HUDEP-2 (cell line): ENCODE results near the gene NDST1.
A peak's percentile ranks its signal among the peaks of the same experiment; 100 is the strongest.
"Not testable (repeated sequence)": the region's sequence is repeated elsewhere in the genome, so short reads cannot be mapped to it uniquely, and the experiment has no call there.

Experiments used
- DNase-seq, 76 experiments: peaks; one replicate each; lab custom pipeline; 2025; ENCODE audit not compliant: unreplicated experiment in 76 of 76; lab: John Stamatoyannopoulos, UW

Gene NDST1

DNA sequence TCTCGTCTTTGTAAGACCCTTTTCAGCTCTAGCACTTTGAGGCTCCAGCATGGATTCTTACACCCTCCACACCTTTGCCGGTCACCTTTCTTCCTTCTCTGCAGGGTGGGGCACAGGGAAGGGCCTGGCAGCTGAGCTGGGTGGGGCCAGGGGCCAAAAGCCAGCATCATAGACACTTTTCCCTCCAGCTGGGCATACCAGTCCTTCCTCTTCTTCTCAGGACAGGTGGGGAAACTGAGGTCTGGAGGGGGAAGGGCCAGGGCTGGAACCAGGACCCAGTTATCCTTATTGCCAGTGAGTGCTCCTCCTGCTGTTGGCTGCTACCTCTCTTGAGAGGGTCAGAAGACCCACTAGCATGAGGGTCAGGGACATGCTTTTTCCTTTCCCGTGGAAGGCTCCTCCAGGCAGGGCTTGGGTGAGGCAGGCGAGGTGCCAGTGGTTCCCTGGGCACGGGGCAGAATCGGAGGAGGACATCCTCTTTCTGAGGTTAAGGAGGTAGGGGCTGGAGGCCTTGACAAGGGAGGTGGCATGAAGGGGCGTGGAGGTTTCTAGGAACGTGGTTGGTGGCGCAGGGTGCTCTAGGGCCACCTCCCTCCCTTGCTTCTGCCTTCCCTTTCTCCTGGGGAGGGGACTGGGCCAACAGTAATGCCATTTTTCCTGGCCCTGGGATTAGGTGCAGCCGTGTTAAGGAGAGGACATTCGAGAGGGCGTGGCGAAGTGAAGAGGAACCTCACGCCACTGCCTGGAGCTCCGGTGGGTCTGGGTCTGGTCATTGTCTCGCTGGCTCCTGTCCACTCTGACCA is at the start of gene NDST1:
TSS of gene NDST1 (plus strand) at position 658 of the 803 bp plus-strand sequence. CDS start 13,124 bp downstream, outside the sequence.
- no peak for DNase-seq

DNA sequence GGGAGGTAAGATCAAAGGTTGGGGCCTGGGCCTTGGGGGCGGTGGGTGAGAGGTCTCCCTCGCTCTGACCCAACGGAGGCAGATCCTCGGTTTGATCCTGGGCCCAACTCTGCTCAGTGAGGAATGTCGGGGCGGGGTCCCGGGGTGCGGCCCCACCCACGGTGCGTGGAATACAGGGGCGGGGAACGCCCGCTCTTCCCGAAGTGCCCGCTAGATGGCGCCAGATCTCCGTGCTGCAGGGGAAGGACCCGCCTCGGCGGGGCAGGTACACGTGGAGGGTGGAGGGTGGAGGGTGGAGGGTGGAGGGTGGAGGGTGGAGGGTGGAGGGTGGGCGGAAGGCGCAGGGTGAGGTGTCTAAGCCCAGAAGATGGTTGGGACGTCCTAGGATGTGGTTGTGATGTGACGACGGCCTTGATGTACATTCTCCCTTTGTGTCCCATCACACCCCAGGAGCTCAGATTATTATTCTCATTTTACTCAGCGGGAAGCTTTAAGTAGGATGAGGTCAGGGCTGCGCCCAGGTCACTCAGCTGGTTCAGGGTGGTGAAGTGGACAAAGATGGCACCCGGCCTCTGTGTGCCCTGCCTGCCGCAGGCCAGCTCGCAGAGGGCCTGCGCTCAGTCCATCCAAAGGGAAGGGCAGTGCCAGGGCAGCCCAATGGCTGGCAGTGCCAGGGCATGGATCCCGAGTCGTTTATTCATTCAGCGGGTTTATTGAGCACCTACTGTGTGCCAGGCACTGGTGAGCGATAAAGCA is 49.0 kb upstream of the NDST1 start:
- DNase-seq: peak in 52 of 76 experiments; percentile 3 to 74 (median 44)

DNA sequence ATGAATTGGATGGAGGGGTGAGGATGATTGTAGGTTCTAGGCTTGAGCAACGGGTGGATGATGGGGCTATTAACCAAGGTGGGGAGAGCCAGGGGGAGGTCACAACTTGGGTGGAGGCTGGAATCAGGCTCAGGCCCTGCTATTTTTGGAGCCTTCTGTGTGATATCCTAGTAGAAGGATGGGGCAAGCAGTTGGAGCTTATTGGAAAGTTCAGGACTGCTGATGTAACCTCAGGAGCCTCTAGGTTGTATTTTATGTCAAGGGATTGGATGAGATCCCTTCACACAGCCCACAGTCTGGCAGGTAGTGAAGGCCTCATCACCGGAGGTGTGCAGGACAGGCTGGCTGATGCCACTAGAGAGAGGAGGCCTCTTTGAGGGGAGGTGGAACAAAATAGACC is 47.1 kb upstream of the NDST1 start:
- no peak for DNase-seq

DNA sequence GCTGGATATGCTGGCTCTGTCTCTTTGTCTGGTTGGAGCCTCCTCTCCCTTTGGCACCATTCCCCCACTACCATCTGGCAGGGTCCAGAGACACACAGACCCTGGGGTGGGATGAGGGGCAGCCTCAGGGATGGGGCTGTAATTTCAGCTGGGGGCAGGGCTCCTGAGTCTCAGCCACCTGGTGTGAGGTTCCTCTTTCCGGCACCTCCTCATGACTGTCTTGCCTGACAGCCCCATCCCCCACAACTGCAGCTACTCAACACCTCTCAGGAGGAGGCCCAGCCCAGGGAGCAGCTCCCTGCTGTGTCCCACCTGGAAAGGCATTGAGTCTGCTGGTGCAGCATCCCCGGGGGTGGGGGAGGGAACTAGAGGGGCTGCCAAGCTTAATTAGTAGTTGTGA is 46.7 kb upstream of the NDST1 start:
- DNase-seq: no peak

DNA sequence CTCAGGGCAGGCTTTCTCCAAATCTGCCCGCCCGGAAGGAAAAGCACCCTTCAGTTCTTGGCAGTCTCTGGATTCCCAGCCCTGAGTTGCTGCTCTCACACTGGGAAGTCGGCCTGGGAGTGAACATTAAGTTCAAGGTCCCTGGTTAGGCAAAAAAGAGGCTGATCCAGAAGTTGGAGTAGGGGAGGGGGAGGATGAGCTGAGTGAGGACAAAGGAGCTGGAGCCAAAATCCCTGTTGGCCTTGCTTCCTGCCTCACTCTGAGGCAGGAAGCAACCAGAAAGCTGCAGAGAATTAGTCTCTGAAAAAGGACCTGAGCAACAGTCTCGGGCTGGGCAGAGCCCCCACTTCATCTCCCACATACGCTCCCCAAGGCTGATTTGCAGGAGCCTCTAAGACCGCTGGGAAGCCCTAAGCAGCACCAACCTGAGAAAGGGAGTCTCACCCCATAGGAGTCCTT is 43.3 kb upstream of the NDST1 start:
- no peak for DNase-seq

DNA sequence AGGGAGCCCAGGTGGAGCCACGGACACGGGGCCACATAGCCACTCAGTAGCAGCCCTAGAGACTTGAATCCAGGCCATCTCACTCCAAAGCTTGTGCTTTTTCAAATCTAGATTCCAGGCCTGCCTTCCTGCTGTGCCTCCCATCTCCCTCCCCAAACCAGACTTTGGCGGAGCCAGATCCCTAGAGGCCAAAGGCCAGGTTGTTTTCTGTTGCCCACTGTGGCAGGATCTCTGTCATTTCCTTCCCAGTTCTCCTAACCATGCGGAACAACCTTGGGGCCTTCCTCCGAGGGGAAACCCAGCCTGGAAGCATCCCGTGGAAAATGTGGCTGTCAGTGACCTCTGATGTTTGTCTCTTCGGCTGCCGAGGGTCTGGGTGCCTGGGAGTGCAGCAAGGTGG is 42.0 kb upstream of the NDST1 start:
- no peak for DNase-seq

DNA sequence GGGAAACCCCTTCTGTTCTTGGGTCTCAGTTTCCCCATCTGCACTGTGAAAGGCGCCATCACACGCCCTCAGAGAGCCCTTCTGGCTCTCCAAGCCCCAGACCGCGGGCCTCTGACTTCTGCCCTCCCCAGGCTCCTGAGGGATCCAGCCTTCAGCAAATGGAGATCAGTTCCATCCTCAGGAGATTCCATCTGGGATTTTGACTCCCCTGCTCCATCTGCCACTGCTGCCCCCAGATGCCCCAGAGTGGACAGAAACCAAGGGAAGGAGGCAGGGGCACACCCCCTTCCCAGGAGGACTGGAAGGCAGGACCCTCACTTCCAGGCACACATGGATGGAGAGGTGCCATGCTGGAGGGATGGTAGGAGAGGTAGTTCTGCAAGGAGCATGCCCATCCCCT is 39.7 kb upstream of the NDST1 start:
- DNase-seq: no peak

DNA sequence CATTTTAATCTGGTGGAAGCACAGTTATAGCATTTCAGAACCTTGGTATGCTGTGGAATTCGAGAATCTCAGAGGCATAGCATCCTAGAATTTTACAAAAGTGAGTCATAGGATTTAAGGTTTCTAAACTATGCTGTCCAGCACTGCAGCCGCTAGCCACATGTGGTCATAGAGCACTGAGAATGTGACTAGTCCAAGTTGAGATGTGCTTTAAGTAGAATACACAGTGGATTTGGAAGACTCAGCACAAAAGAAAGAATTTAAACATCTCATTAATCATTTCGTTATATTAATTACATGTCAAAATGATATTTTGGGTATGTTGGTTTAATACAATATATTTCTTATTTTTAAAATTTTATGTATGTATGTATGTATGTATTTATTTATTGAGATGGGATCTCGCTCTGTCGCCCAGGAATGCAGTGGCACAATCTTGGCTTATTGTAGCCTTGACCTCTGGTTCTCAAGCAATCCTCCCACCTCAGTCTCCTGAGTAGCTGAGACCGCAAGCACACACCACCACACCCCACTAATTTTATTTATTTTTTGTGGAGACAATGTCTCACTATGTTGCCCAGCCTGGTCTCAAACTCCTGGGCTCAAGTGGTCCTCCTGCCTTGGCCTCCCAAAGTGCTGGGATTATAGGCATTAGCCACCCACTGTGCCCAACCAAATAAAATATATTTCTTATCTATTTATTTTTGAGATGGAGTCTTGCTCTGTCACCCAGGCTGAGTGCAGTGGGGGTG is 38.0 kb upstream of the NDST1 start:
- no peak for DNase-seq

DNA sequence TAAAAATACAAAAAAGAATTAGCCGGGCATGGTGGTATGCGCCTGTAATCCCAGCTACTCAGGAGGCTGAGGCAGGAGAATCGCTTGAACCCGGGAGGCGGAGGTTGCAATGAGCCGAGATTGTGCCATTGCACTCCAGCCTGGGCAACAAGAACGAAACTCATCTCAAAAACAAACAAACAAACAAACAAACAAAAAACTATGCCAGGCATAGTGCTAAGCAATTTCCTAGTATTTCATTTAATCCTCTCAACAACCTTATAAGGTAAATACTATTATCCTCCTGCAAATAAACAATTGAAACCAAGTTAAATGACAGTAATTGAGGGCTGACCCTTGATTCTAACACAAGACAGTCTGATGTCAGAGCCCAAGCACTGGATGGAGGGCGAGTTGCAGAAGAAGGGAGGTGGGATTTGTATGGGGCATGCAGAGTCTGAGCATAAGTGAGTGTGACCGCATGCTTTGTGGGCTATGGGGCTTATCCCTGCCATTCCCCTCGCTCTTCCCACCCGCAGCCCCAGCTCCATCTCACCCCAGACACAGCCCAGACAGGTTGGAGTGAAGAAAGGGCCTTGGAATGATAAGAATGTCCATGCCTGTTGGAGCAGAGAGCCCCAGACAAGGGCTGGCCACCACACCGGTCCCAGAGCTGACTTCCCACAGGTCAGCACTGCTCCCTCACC is 34.1 kb upstream of the NDST1 start:
- no peak for DNase-seq

DNA sequence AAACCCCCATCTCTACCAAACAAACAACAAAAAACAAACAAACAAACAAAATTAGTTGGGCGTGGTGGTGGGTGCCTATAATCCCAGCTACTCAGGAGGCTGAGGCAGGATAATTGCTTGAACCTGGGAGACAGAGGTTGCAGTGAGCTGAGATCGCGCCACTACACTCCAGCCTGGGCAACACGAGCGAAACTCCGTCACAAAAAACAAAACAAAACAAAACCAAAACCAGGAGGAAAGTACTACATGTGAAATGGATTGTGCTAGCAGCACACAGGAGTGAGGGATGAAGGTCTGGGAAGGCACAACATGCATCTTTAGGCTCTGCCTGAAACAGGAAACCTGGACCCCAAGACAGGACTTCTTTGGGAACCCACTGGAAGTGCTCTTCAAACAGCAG is 31.4 kb upstream of the NDST1 start:
- not testable (repeated sequence) for DNase-seq

DNA sequence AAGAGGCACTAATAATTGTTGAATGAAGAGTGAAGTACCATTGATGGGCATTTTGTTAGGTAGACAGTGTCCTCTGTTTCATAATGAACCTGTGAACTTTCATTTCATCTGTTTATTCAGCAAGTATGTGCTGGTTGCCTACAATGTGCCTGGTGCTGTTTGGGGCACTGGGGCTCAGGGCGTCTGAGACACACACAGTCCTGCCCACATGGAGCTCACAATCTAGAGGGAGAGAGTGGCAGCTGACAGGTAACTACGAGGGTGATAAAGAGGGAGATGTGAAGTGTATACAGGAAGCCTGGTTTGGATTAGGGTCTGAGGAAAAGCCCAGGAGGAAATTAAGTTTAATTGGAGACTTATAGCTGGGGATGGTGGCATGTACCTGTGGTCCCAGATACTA is 28.5 kb upstream of the NDST1 start:
- no peak for DNase-seq

DNA sequence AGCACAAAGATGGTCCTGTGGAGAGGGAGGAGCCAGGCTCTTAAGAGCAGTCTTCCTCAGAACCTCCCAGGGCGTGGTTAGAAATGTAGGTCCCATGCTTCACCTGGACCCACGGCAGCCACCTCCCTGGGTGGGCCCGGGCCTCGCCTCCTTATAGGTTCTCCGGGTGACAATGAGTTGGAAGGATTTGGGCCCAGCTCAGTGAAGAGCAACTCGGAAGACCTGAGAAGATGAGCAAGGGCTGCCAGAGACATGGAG is 26.3 kb upstream of the NDST1 start:
- no peak for DNase-seq

DNA sequence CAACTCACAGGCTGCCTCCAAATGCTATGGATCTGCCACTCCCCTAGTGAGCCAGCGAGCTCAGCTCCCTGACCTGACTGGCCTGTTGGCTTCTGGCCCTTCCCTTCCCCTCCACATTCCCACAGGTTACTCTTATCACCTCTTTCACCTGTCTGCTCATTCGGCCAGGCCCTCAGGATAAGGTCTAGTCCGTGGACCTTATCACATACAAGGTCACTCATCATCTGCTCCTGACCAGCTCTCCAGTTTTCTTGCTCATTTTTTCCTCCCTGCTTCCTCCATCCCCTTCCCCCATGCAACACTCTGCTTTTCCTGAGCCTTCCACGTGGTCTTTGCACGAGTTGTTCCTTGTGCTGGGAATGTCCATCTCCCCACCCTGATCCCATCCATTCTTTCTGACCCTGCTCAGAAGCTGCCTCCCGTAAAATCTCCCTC is 25.9 kb upstream of the NDST1 start:
- no peak for DNase-seq

DNA sequence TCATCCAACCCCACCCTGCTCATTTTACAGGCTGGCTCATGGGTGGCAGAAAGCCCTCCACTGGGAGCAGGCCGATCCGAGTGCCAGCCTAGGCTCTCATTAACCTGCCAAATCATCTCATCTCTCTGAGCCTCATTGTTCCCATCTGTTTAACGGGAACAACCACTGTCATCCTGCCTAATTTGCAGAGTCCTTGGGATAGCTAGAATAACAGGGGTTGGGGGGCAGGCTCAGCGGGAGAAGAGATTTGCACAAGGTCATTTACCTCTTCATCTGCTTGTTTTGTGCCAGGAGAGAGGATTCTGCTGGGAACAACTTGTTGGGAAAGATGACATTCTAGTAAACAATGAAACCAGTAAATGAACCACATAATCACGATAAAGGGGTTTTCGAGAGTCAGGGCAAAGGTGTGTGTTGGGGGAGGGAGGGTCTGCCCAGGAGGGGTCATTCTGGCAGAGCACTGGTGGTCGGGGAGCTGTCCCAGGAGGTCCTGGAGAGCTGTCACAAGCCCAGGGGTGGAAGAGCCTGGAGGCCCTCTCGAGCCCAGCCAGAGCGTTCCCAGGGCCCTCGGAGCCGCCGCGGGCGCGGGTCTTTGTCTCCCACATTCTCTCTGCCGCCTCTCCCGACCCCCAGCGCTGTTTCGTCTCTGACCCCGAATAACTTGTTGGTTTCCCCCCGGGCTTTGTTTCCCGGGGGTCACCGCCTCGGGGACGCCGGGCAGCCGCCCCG is 22.8 kb upstream of the NDST1 start:
- no peak for DNase-seq

DNA sequence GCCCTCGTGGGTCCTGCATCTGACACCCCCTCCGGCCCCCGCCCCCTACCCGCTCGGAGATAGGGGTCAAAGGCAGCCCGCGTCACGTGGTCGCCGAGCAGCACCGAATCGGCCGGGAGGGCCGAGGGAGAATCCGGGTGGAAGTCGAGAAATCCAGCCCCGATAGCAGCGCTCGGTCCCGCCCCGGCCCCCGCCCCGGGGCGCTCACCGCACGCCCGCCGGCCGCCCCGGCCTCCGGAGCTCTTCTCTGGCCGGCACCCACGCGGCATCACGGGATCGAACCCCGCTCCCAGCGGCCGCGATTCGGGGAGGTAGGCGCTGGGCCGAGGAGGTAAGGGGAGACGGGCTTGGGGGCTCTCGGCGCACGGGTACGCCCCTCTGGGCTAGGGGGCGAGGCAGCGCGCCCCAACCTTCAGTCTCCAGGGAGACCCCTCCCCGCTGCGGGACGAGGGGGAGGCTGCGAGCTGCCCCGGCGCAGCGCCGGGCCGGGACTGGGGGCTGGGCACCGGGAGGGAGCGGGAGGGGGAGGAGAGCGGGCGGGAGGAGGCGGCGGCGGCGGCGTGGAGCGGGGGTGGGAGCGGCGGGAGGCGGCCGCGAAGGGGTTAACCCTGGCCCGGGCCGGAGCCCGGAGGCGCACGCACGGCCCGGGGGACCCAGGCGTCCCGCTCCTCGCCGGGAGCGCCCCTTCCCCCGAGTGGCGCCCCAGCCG is 22.1 kb upstream of the NDST1 start:
- no peak for DNase-seq

DNA sequence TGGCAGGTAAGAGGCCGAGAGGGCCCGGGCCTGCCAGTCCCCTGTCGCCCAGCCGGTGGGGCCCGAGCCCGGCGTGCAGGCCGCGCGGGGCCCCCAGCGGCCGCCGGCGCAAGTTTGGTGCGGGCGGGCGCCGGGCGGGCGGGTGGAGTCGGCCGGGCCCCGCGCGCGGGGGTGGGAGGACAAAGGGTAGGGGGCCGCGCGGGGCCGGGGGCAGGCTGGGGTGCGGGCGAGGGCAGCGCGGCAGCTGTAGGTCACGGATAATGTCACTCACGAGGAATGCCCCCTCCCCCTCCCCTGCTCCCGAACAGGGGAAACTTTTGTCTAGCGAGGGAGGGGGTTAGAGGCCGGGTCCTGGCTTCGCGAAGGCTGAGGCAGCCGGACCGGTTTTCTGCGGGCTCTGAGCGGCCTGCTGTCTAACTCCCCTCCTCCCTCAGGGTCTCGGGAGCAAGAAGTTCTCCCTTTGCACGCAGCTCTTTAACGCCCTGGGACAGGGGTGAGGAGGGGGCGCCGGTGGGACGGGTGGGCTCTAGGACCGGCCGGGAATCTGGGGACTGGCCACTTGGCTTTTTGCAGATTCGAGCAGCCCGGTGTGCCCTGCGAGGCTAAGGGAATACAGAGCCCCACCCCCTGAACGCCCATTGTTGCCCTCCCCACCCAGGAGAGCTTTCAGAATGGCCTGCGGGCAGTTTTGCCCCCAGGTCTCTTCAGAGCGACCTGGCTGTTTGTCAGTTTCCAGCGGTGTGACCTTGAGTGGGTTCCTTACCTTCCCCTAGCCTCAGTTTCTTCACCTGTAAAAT is 21.3 kb upstream of the NDST1 start:
- DNase-seq: peak in 5 of 76 experiments; percentile 7 to 27 (median 13)

DNA sequence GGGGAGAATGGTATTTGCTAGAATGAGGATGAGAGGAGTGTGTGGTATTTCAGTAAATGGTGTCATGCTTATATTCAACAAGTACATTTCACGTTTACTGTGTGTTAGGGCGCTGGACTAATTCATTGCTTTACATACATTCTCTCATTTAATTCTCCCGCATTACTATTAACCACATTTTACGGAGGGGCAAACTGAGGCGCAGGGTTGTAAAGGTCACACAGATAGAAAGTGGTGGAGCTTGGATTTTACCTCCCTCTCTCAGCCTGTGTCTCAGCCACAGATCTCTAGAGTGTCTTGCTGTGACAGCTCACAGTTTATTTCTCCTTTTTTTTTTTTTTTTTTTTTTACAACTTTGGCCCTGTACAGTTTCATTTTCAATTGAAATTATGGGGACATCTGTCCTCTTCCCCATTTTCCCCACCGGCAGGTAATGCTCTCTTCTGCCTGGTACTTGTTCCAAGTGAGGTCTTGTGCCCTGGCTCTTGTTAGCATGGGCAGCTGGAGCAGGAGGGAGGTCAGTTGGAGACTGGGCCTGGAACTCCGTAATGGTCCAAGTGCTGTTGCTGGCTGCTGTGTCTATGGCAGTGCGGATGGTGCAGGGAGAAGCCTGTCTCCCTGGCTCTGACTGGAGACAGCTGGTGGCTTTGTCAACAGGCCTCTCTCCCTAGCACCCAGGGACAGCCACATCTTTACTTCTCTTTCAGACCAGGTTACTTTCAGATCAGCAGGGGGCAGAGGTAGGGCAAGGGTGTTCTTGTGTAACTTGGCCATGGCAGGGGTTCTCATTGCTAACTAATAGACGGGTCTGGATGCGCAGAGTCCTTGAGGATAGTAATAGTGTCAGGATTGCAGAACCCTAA is 20.5 kb upstream of the NDST1 start:
- DNase-seq: peak in 4 of 76 experiments; percentile 3 to 14 (median 7)
